ENCODE measurements around the gene CNPY4.

GRCh38 chr7:100080907-100081534, 38.4 kb upstream of the CNPY4 start:
- TF ChIP-seq, protein P1, sequence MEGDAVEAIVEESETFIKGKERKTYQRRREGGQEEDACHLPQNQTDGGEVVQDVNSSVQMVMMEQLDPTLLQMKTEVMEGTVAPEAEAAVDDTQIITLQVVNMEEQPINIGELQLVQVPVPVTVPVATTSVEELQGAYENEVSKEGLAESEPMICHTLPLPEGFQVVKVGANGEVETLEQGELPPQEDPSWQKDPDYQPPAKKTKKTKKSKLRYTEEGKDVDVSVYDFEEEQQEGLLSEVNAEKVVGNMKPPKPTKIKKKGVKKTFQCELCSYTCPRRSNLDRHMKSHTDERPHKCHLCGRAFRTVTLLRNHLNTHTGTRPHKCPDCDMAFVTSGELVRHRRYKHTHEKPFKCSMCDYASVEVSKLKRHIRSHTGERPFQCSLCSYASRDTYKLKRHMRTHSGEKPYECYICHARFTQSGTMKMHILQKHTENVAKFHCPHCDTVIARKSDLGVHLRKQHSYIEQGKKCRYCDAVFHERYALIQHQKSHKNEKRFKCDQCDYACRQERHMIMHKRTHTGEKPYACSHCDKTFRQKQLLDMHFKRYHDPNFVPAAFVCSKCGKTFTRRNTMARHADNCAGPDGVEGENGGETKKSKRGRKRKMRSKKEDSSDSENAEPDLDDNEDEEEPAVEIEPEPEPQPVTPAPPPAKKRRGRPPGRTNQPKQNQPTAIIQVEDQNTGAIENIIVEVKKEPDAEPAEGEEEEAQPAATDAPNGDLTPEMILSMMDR (IDR thresholded peaks at IDR 0.05; ENCODE audit: insufficient read depth, low read length): no peak
- TF ChIP-seq REST (IDR thresholded peaks at IDR 0.05; ENCODE audit: insufficient replicate concordance, low read depth) (no peak), POLR2AphosphoS5 (IDR thresholded peaks at IDR 0.05; ENCODE audit: low read depth) (no peak), GABPA (IDR thresholded peaks at IDR 0.05; ENCODE audit: low read depth) (no peak)
